ENCODE measurements around the gene GMDS. TPM values are rescaled to one million over a fixed set of nuclear protein-coding genes. Genes with fewer than 3 reads are reported as not detected.

Gene GMDS
- total and polyA plus RNA-seq, 2 of the 13 experiments (the other 11 are each of a cell fraction or from before 2014, with no cell fraction given), result 64.4 to 112 TPM

- DNase-seq (ENCODE audit: low spot score) (no peak), FAIRE-seq (no peak), ATAC-seq (no peak)
- POLR2A ChIA-PET, result no interaction called here
- Histone ChIP-seq H3K36me3 (replicated peaks in 1 of 2; ENCODE audit: control insufficient read depth in 1 of 2, insufficient read depth in 2 of 2, low read length in 2 of 2) (no peaks in the 10 kb centered on the region), H3K4me1 (ENCODE audit: insufficient read depth, low read length) (peaks cover 12% of the 10 kb centered on the region), H3K27ac (ENCODE audit: extremely low read length, insufficient read depth, low read length) (no peak overlapping the region), H2AFZ (ENCODE audit: low read length) (no peak overlapping the region), H3K27me3 (ENCODE audit: control insufficient read depth in 1 of 2, insufficient read depth in 2 of 2, low read length in 2 of 2) (no peaks in the 10 kb centered on the region), H4K20me1 (ENCODE audit: insufficient read depth, low read length) (no peaks in the 10 kb centered on the region), H3K4me3 (replicated peaks in 1 of 3; ENCODE audit: insufficient read depth in 1 of 3, low read depth in 2 of 3, low read length in 3 of 3) (no peak overlapping the region), H3K9me3 (ENCODE audit: low read length) (no peaks in the 10 kb centered on the region), H3K79me2 (ENCODE audit: insufficient read depth, low read length) (no peaks in the 10 kb centered on the region), H3K9ac (ENCODE audit: insufficient read depth, low read depth, low read length) (no peak overlapping the region), H3K4me2 (ENCODE audit: low read depth, low read length) (no peak overlapping the region)
- CTCF ChIA-PET (ENCODE audit: low intra/inter-chr PET ratio, low total read pairs), result no interaction called here
- TF ChIP-seq ZNF441 (CRISPR knock-in tag; IDR thresholded peaks at IDR 0.05; ENCODE audit: borderline replicate concordance) (no peak), ZNF710 (CRISPR knock-in tag; IDR thresholded peaks at IDR 0.05; ENCODE audit: borderline replicate concordance) (no peak), KMT2A (CRISPR knock-in tag; IDR thresholded peaks at IDR 0.05) (no peak), ZFP91 (CRISPR knock-in tag; IDR thresholded peaks at IDR 0.05; ENCODE audit: borderline replicate concordance) (no peak), IKZF5 (CRISPR knock-in tag; IDR thresholded peaks at IDR 0.05) (no peak), SALL2 (CRISPR knock-in tag; IDR thresholded peaks at IDR 0.05) (no peak), XBP1 (CRISPR knock-in tag; IDR thresholded peaks at IDR 0.05) (no peak), ZFY (CRISPR knock-in tag; IDR thresholded peaks at IDR 0.05) (no peak), FOXP4 (CRISPR knock-in tag; IDR thresholded peaks at IDR 0.05) (no peak), CREB1 (IDR thresholded peaks at IDR 0.05) (no peak), CREB1 (CRISPR knock-in tag; IDR thresholded peaks at IDR 0.05) (no peak), ATF4 (CRISPR knock-in tag; IDR thresholded peaks at IDR 0.05) (no peak), GTF2F1 (IDR thresholded peaks at IDR 0.05; ENCODE audit: low read length) (no peak), ZMYM2 (CRISPR knock-in tag; IDR thresholded peaks at IDR 0.05) (no peak), ZNF343 (CRISPR knock-in tag; IDR thresholded peaks at IDR 0.05) (no peak), ZNF484 (CRISPR knock-in tag; IDR thresholded peaks at IDR 0.05; ENCODE audit: borderline replicate concordance, low read depth) (no peak), ZNF546 (CRISPR knock-in tag; conservative IDR thresholded peaks at IDR 0.05) (no peak), HDAC1 (CRISPR knock-in tag; IDR thresholded peaks at IDR 0.05) (no peak)
- BruUV-seq (replicated peaks), result no TSS peak
- in situ Hi-C loops (cut with HindIII; ENCODE audit: extremely low pct_ligation_motif_present, low pct_unique_long_range_greater_than_20kb) (no loop called here), intact Hi-C loops (cut with micrococcal nuclease; ENCODE audit: unreplicated experiment) (no loop called here)
- 97% methylated on average over 11 of the region's 11 CpGs for WGBS (ENCODE audit: low lambda C conversion rate)
Measured at GRCh38 chr6:1809291-1809988, 436.0 kb downstream of the GMDS start.
